Gastroesophageal sphincter (tissue), 3 donors: Measurements from ENCODE around the gene RERE.
"Not testable (repeated sequence)": the region's sequence is repeated elsewhere in the genome, so short reads cannot be mapped to it uniquely, and the experiment has no call there.

Source experiments
- CTCF ChIP-seq, 4 experiments: fragments of 200-600 bp in 2 of 4; fragments of 450-650 bp in 2 of 4; sonication (generic) in 1 of 4; IDR thresholded peaks; one replicate each; pipeline ENCODE4 v1.5.1; 2017 to 2019; ENCODE audit warnings: antibody characterized with exemption in 4 of 4, mild to moderate bottlenecking in 2 of 4, moderate library complexity in 2 of 4
- POLR2A ChIP-seq, 2 donors: fragments of 450-650 bp; IDR thresholded peaks; one replicate each; pipeline ENCODE4 v1.6.1; 2017; ENCODE audit warnings: antibody characterized with exemption in 2 of 2, mild to moderate bottlenecking in 2 of 2, moderate library complexity in 1 of 2

DNA sequence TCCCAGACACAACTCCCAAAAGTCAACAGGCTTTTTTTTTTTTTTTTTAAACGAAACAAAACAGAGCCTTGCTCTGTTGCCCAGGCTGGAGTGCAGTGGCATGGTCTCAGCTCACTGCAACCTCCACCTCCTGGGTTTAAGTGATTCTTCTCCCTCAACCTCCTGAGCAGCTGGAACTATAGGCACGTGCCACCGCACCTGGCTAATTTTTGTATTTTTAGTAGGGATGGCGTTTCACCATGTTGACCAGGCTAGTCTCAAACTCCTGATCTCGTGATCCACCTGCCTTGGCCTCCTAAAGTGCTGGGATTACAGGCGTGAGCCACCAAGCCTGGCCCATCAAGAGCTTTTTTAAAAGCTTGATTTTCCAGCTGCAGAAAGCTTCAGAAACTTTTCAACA lies 437.1 kb downstream of the RERE start:
- TF ChIP-seq CTCF, POLR2A (IDR thresholded peaks at IDR 0.05): not testable (repeated sequence)
